HepG2 (cell line): ENCODE data around the gene FCRLA. TPM values are rescaled to one million over a fixed set of nuclear protein-coding genes. Genes with fewer than 3 reads are reported as not detected.

Experiments
- ATAC-seq: fragments of 200-7000 bp; cut with Tn5 transposase; 3 replicates; pipeline ENCODE4 v1.9.1; 2020; ENCODE audit warnings: mild to moderate bottlenecking, moderate library complexity
- BruUV-seq: library from RNA; stranded (reverse); fragments of 400-500 nt; replicated peaks from 2 replicates; lab custom pipeline; 2021; lab: Mats Ljungman, UMichigan
- CTCF ChIA-PET: fragments of 300-600 bp; formaldehyde crosslinking; extraction: SDS; loops from one replicate; lab custom pipeline; 2021; ENCODE audit warnings: low total read pairs, inconsistent platforms, low intra/inter-chr PET ratio; lab: Yijun Ruan, JAX
- POLR2A ChIA-PET: fragments of 350-600 bp; sonication (Branson Sonifier 250); formaldehyde crosslinking; loops from one replicate; lab custom pipeline; 2020; ENCODE audit warnings: antibody characterized with exemption, inconsistent platforms; lab: Yijun Ruan, JAX
- DNase-seq: peaks from one replicate; pipeline ENCODE4 v3.0.0-alpha.2; 2015; ENCODE audit warnings: low spot score
- FAIRE-seq: peaks from 3 replicates; lab custom pipeline; 2011; peaks lifted over from hg19 to GRCh38; lab: Jason Lieb, UNC
- H2AFZ ChIP-seq: one replicate; pipeline ENCODE4 v1.6.1; 2011; ENCODE audit warnings: low read length, inconsistent platforms
- H3K27ac ChIP-seq: fragments of 300-600 bp; 3 replicates; pipeline ENCODE4 v1.8.0; 2011; ENCODE audit warnings: mixed run types, mild to moderate bottlenecking, mixed read lengths, low read length, inconsistent platforms; ENCODE audit not compliant: insufficient read depth; ENCODE audit errors: extremely low read length
- H3K27me3 ChIP-seq, 2 experiments: fragments of 200-600 bp in 1 of 2; 2 replicates in 1 of 2; 3 replicates in 1 of 2; pipeline versions ENCODE4 v1.6.0 to v1.8.0; 2011; ENCODE audit warnings: low read length in 2 of 2, mild to moderate bottlenecking in 2 of 2, moderate library complexity in 2 of 2, inconsistent platforms in 1 of 2; ENCODE audit not compliant: insufficient read depth in 2 of 2, control insufficient read depth in 1 of 2
- H3K36me3 ChIP-seq, 2 experiments: fragments of 200-600 bp in 1 of 2; replicated peaks in 1 of 2; 2 replicates in 1 of 2; 3 replicates in 1 of 2; pipeline versions ENCODE4 v1.5.1 to v1.8.0; 2011; ENCODE audit warnings: low read length in 2 of 2, inconsistent platforms in 1 of 2; ENCODE audit not compliant: insufficient read depth in 2 of 2, control insufficient read depth in 1 of 2
- H3K4me1 ChIP-seq: 2 replicates; pipeline ENCODE4 v1.5.1; 2012; ENCODE audit warnings: low read length, inconsistent platforms; ENCODE audit not compliant: insufficient read depth
- H3K4me2 ChIP-seq: 2 replicates; pipeline ENCODE4 v1.6.0; 2011; ENCODE audit warnings: low read depth, low read length, inconsistent platforms
- H3K4me3 ChIP-seq, 3 experiments: fragments of 200-600 bp in 1 of 3; sonication (generic), shearing (Covaris generic) in 1 of 3; replicated peaks in 1 of 3; 2 replicates each; pipeline ENCODE4 v1.5.1; 2011 to 2016; ENCODE audit warnings: low read length in 3 of 3, inconsistent platforms in 2 of 3, low read depth in 2 of 3, mild to moderate bottlenecking in 2 of 3, control low read depth in 1 of 3, mixed read lengths in 1 of 3; ENCODE audit not compliant: insufficient read depth in 1 of 3
- H3K79me2 ChIP-seq: one replicate; pipeline ENCODE4 v1.6.1; 2011; ENCODE audit warnings: low read length, inconsistent platforms; ENCODE audit not compliant: insufficient read depth
- H3K9ac ChIP-seq: 2 replicates; pipeline ENCODE4 v1.6.0; 2011; ENCODE audit warnings: mild to moderate bottlenecking, low read depth, low read length, inconsistent platforms; ENCODE audit not compliant: insufficient read depth
- H3K9me3 ChIP-seq: 2 replicates; pipeline ENCODE4 v1.5.1; 2012; ENCODE audit warnings: mild to moderate bottlenecking, low read length
- H4K20me1 ChIP-seq: 2 replicates; pipeline ENCODE4 v1.6.0; 2011; ENCODE audit warnings: inconsistent platforms, mild to moderate bottlenecking, low read length, moderate library complexity; ENCODE audit not compliant: insufficient read depth
- AGO2 ChIP-seq: fragments of 200-400 bp; formaldehyde crosslinking; optimal IDR thresholded peaks from 2 replicates; pipeline ENCODE3; 2017; ENCODE audit warnings: mild to moderate bottlenecking, low read depth, low read length, moderate library complexity
- CBX1 ChIP-seq: IDR thresholded peaks from one replicate; pipeline ENCODE4 v1.6.1; 2016; ENCODE audit warnings: antibody characterized with exemption, low read depth
- IKZF1 ChIP-seq: fragments of 450-650 bp; IDR thresholded peaks from 2 replicates; pipeline ENCODE4 v1.7.1; 2016
- MED13 ChIP-seq: sonication (generic); formaldehyde crosslinking; IDR thresholded peaks from 2 replicates; pipeline ENCODE4 v1.5.0; 2020; ENCODE audit warnings: missing genetic modification reagents
- SETDB1 ChIP-seq: sonication (generic); formaldehyde crosslinking; IDR thresholded peaks from 2 replicates; pipeline ENCODE4 v1.5.1; 2020; ENCODE audit warnings: missing genetic modification reagents, mild to moderate bottlenecking, borderline replicate concordance
- SNAPC5 ChIP-seq: sonication (generic); formaldehyde crosslinking; IDR thresholded peaks from 2 replicates; pipeline ENCODE4 v1.8.1; 2023; ENCODE audit warnings: mild to moderate bottlenecking, missing genetic modification reagents, borderline replicate concordance
- SOX5 ChIP-seq: IDR thresholded peaks from 2 replicates; pipeline ENCODE4 v1.6.1; 2016; ENCODE audit warnings: borderline replicate concordance
- XRCC5 ChIP-seq: fragments of 200-400 bp; formaldehyde crosslinking; optimal IDR thresholded peaks from 2 replicates; pipeline ENCODE3; 2017; ENCODE audit warnings: mild to moderate bottlenecking, low read length
- ZBTB33 ChIP-seq: sonication (generic); formaldehyde crosslinking; IDR thresholded peaks from 2 replicates; pipeline ENCODE4 v1.4.0; 2020; ENCODE audit warnings: missing genetic modification reagents
- ZFP41 ChIP-seq: sonication (generic); formaldehyde crosslinking; IDR thresholded peaks from 2 replicates; pipeline ENCODE4 v1.4.0; 2020; ENCODE audit warnings: mild to moderate bottlenecking, missing genetic modification reagents, borderline replicate concordance
- ZFP91 ChIP-seq: sonication (generic); formaldehyde crosslinking; IDR thresholded peaks from 2 replicates; pipeline ENCODE4 v1.9.0; 2022; ENCODE audit warnings: missing genetic modification reagents, mild to moderate bottlenecking, borderline replicate concordance
- ZNF550 ChIP-seq: sonication (generic); formaldehyde crosslinking; IDR thresholded peaks from 2 replicates; pipeline ENCODE4 v1.4.0; 2020; ENCODE audit warnings: mild to moderate bottlenecking, missing genetic modification reagents, borderline replicate concordance
- ZSCAN20 ChIP-seq: sonication (generic); formaldehyde crosslinking; IDR thresholded peaks from 2 replicates; pipeline ENCODE4 v1.4.0; 2020; ENCODE audit warnings: missing genetic modification reagents, mild to moderate bottlenecking, borderline replicate concordance
- WGBS: methylation state at CpG from one replicate; pipeline ENCODE4 v1.1.6; 2017; ENCODE audit warnings: low lambda C conversion rate; 5-methylcytosine and 5-hydroxymethylcytosine counted together
- in situ Hi-C: cut with HindIII; loops from 2 replicates; pipeline ENCODE4 v1.10.0; 2017; ENCODE audit warnings: low pct_unique_long_range_greater_than_20kb; ENCODE audit not compliant: extremely low pct_ligation_motif_present
- intact Hi-C: fragments of 100-400 bp; cut with micrococcal nuclease; formaldehyde crosslinking; loops from one replicate; pipeline ENCODE4 v1.10.0; 2022; ENCODE audit not compliant: unreplicated experiment
- polyA plus RNA-seq, 8 experiments: library from polyadenylated mRNA; depleted of rRNA in 3 of 8; stranded (reverse) in 7 of 8; unstranded in 1 of 8; fragments of >200 nt; fragmentation: Illumina TruSeq in 4 of 8; extraction: Trizol in 4 of 8; gene quantifications; 2 replicates each; pipeline versions ENCODE4 v1.2.1 to v1.2.3, GENCODE V29; 2011 to 2016; ENCODE audit warnings: low read depth in 4 of 8, missing spikeins in 1 of 8, mixed read lengths in 1 of 8; ENCODE audit not compliant: insufficient read depth in 1 of 8
- total RNA-seq, 5 experiments: library from RNA; depleted of rRNA; stranded (reverse); fragments of >200 nt; fragmentation: Illumina TruSeq; extraction: Trizol; gene quantifications; 2 replicates each; pipeline ENCODE4 v1.2.3, GENCODE V29; 2016; ENCODE audit warnings: low read depth in 1 of 5
- TF ChIP-seq, protein P1 (sequence below): sonication (generic); formaldehyde crosslinking; conservative IDR thresholded peaks from 2 replicates; pipeline ENCODE4 v1.4.0; 2020; ENCODE audit warnings: missing genetic modification reagents

The FCRLA gene
- total and polyA plus RNA-seq, 2 of the 13 experiments (the other 11 are each of a cell fraction or from before 2014, with no cell fraction given): not detected

- Histone ChIP-seq H3K79me2 (no peaks in the 10 kb centered on the region), H3K4me1 (no peaks in the 10 kb centered on the region), H3K9me3 (no peaks in the 10 kb centered on the region), H3K36me3 (no peaks in the 10 kb centered on the region), H3K4me3 (no peak overlapping the region), H3K27me3 (no peaks in the 10 kb centered on the region), H3K9ac (no peak overlapping the region), H2AFZ (no peak overlapping the region), H3K4me2 (no peak overlapping the region)
- BruUV-seq: no TSS peak
- in situ Hi-C loops: no loop called here
- FAIRE-seq: no peak
- CTCF ChIA-PET: no interaction called here
- 23% methylated on average over 3 of the region's 3 CpGs for WGBS
- POLR2A ChIA-PET: no interaction called here
- no peak for ATAC-seq
- no peak for DNase-seq
- TF ChIP-seq MED13 (CRISPR knock-in tag): no peak
- TF ChIP-seq ZFP91 (CRISPR knock-in tag): no peak
- no peak for TF ChIP-seq SOX5 (CRISPR knock-in tag)
- TF ChIP-seq ZBTB33 (CRISPR knock-in tag): no peak
- TF ChIP-seq, protein P1, sequence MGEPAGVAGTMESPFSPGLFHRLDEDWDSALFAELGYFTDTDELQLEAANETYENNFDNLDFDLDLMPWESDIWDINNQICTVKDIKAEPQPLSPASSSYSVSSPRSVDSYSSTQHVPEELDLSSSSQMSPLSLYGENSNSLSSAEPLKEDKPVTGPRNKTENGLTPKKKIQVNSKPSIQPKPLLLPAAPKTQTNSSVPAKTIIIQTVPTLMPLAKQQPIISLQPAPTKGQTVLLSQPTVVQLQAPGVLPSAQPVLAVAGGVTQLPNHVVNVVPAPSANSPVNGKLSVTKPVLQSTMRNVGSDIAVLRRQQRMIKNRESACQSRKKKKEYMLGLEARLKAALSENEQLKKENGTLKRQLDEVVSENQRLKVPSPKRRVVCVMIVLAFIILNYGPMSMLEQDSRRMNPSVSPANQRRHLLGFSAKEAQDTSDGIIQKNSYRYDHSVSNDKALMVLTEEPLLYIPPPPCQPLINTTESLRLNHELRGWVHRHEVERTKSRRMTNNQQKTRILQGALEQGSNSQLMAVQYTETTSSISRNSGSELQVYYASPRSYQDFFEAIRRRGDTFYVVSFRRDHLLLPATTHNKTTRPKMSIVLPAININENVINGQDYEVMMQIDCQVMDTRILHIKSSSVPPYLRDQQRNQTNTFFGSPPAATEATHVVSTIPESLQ (CRISPR knock-in tag): no peak
- TF ChIP-seq IKZF1: no peak
- TF ChIP-seq ZNF550 (CRISPR knock-in tag): no peak
- TF ChIP-seq ZSCAN20 (CRISPR knock-in tag): no peak
- no peak for TF ChIP-seq AGO2
- no peak for TF ChIP-seq ZFP41 (CRISPR knock-in tag)
- TF ChIP-seq CBX1: no peak
- TF ChIP-seq SETDB1 (CRISPR knock-in tag): no peak
- TF ChIP-seq XRCC5: no peak
- no peak for TF ChIP-seq SNAPC5 (CRISPR knock-in tag)
- TF ChIP-seq, all 625 proteins: peak for 0
- Histone ChIP-seq H3K27ac (no peak overlapping the region), H4K20me1 (no peaks in the 10 kb centered on the region)
- intact Hi-C loops: no loop called here
Observed at GRCh38 chr1:161691846-161692245, 15.2 kb upstream of the FCRLA start.
